Measurements from ENCODE around the gene CRTC3.

Gene CRTC3

GRCh38 chr15:90642464-90643300, 113.0 kb downstream of the CRTC3 start:
- Histone ChIP-seq H3K9ac (ENCODE audit: low read length) (no peak overlapping the region), H3K36me3 (ENCODE audit: control insufficient read depth, insufficient read depth, low read length) (peaks cover 12% of the 10 kb centered on the region), H3K27me3 (ENCODE audit: control insufficient read depth, insufficient read depth, low read length) (no peaks in the 10 kb centered on the region), H3K9me3 (ENCODE audit: control insufficient read depth, insufficient read depth, low read depth, low read length) (no peaks in the 10 kb centered on the region), H3K4me1 (ENCODE audit: control insufficient read depth, insufficient read depth, low read length) (no peaks in the 10 kb centered on the region), H3K4me3 (ENCODE audit: low read depth, low read length) (no peak overlapping the region), H3K27ac (ENCODE audit: low read depth, low read length) (no peak overlapping the region)

GRCh38 chr15:90643301-90643632, 113.5 kb downstream of the CRTC3 start:
- Histone ChIP-seq H3K4me3 (ENCODE audit: low read depth, low read length) (no peak overlapping the region), H3K4me1 (ENCODE audit: control insufficient read depth, insufficient read depth, low read length) (peaks cover 1% of the 10 kb centered on the region), H3K27ac (ENCODE audit: low read depth, low read length) (no peak overlapping the region), H3K36me3 (ENCODE audit: control insufficient read depth, insufficient read depth, low read length) (peaks cover 12% of the 10 kb centered on the region), H3K27me3 (ENCODE audit: control insufficient read depth, insufficient read depth, low read length) (no peaks in the 10 kb centered on the region), H3K9me3 (ENCODE audit: control insufficient read depth, insufficient read depth, low read depth, low read length) (no peaks in the 10 kb centered on the region), H3K9ac (ENCODE audit: low read length) (no peak overlapping the region)

- no peak overlapping the region for H3K9ac ChIP-seq (ENCODE audit: low read length)
- H3K27ac ChIP-seq (ENCODE audit: low read depth, low read length) = no peak overlapping the region
- H3K4me1 ChIP-seq (ENCODE audit: control insufficient read depth, insufficient read depth, low read length) = peaks cover 3% of the 10 kb centered on the region
- no peaks in the 10 kb centered on the region for H3K27me3 ChIP-seq (ENCODE audit: control insufficient read depth, insufficient read depth, low read length)
- H3K4me3 ChIP-seq (ENCODE audit: low read depth, low read length) = no peak overlapping the region
- peaks cover 12% of the 10 kb centered on the region for H3K36me3 ChIP-seq (ENCODE audit: control insufficient read depth, insufficient read depth, low read length)
- no peaks in the 10 kb centered on the region for H3K9me3 ChIP-seq (ENCODE audit: control insufficient read depth, insufficient read depth, low read depth, low read length)
Observed at GRCh38 chr15:90644526-90644925, 114.8 kb downstream of the CRTC3 start.

- no peaks in the 10 kb centered on the region for H3K27me3 ChIP-seq (ENCODE audit: control insufficient read depth, insufficient read depth, low read length)
- H3K4me3 ChIP-seq (ENCODE audit: low read depth, low read length) = no peak overlapping the region
- no peak overlapping the region for H3K9ac ChIP-seq (ENCODE audit: low read length)
- H3K27ac ChIP-seq (ENCODE audit: low read depth, low read length) = no peak overlapping the region
- H3K4me1 ChIP-seq (ENCODE audit: control insufficient read depth, insufficient read depth, low read length) = peaks cover 3% of the 10 kb centered on the region
- H3K36me3 ChIP-seq (ENCODE audit: control insufficient read depth, insufficient read depth, low read length) = peaks cover 12% of the 10 kb centered on the region
- no peaks in the 10 kb centered on the region for H3K9me3 ChIP-seq (ENCODE audit: control insufficient read depth, insufficient read depth, low read depth, low read length)
Observed at GRCh38 chr15:90644952-90645725, 115.4 kb downstream of the CRTC3 start.

GRCh38 chr15:90645873-90646575, 116.3 kb downstream of the CRTC3 start:
- Histone ChIP-seq H3K36me3 (ENCODE audit: control insufficient read depth, insufficient read depth, low read length) (peaks cover 12% of the 10 kb centered on the region), H3K9me3 (ENCODE audit: control insufficient read depth, insufficient read depth, low read depth, low read length) (no peaks in the 10 kb centered on the region), H3K27ac (ENCODE audit: low read depth, low read length) (no peak overlapping the region), H3K27me3 (ENCODE audit: control insufficient read depth, insufficient read depth, low read length) (no peaks in the 10 kb centered on the region), H3K4me3 (ENCODE audit: low read depth, low read length) (no peak overlapping the region), H3K4me1 (ENCODE audit: control insufficient read depth, insufficient read depth, low read length) (peaks cover 3% of the 10 kb centered on the region), H3K9ac (ENCODE audit: low read length) (no peak overlapping the region)

GRCh38 chr15:90646662-90647305, 117.1 kb downstream of the CRTC3 start:
- Histone ChIP-seq H3K4me3 (ENCODE audit: low read depth, low read length) (no peak overlapping the region), H3K27ac (ENCODE audit: low read depth, low read length) (no peak overlapping the region), H3K4me1 (ENCODE audit: control insufficient read depth, insufficient read depth, low read length) (peaks cover 3% of the 10 kb centered on the region)

GRCh38 chr15:90647326-90647725, 117.6 kb downstream of the CRTC3 start:
- Histone ChIP-seq H3K9me3 (ENCODE audit: control insufficient read depth, insufficient read depth, low read depth, low read length) (no peaks in the 10 kb centered on the region), H3K4me3 (ENCODE audit: low read depth, low read length) (no peak overlapping the region), H3K9ac (ENCODE audit: low read length) (no peak overlapping the region), H3K4me1 (ENCODE audit: control insufficient read depth, insufficient read depth, low read length) (peaks cover 3% of the 10 kb centered on the region), H3K27ac (ENCODE audit: low read depth, low read length) (no peak overlapping the region), H3K27me3 (ENCODE audit: control insufficient read depth, insufficient read depth, low read length) (no peaks in the 10 kb centered on the region), H3K36me3 (ENCODE audit: control insufficient read depth, insufficient read depth, low read length) (peaks cover 8% of the 10 kb centered on the region; the same call in 1 of the 2 replicates)

More at GRCh38 chr15:90646662-90647305, 117.1 kb downstream of the CRTC3 start:
- Histone ChIP-seq H3K9ac (ENCODE audit: low read length) (no peak overlapping the region), H3K9me3 (ENCODE audit: control insufficient read depth, insufficient read depth, low read depth, low read length) (no peaks in the 10 kb centered on the region), H3K36me3 (ENCODE audit: control insufficient read depth, insufficient read depth, low read length) (peaks cover 12% of the 10 kb centered on the region), H3K27me3 (ENCODE audit: control insufficient read depth, insufficient read depth, low read length) (no peaks in the 10 kb centered on the region)

- Histone ChIP-seq H3K27me3 (ENCODE audit: control insufficient read depth, insufficient read depth, low read length) (no peaks in the 10 kb centered on the region), H3K27ac (ENCODE audit: low read depth, low read length) (no peak overlapping the region), H3K4me3 (ENCODE audit: low read depth, low read length) (no peak overlapping the region), H3K9ac (ENCODE audit: low read length) (no peak overlapping the region), H3K36me3 (ENCODE audit: control insufficient read depth, insufficient read depth, low read length) (no peaks in the 10 kb centered on the region; the same call in 1 of the 2 replicates), H3K4me1 (ENCODE audit: control insufficient read depth, insufficient read depth, low read length) (peaks cover 3% of the 10 kb centered on the region), H3K9me3 (ENCODE audit: control insufficient read depth, insufficient read depth, low read depth, low read length) (no peaks in the 10 kb centered on the region)
Observed at GRCh38 chr15:90648137-90649070, 118.7 kb downstream of the CRTC3 start.

- H3K9me3 ChIP-seq (ENCODE audit: control insufficient read depth, insufficient read depth, low read depth, low read length) = no peaks in the 10 kb centered on the region
- no peaks in the 10 kb centered on the region for H3K27me3 ChIP-seq (ENCODE audit: control insufficient read depth, insufficient read depth, low read length)
- no peak overlapping the region for H3K9ac ChIP-seq (ENCODE audit: low read length)
- peaks cover 3% of the 10 kb centered on the region for H3K4me1 ChIP-seq (ENCODE audit: control insufficient read depth, insufficient read depth, low read length)
- H3K36me3 ChIP-seq (ENCODE audit: control insufficient read depth, insufficient read depth, low read length) = no peaks in the 10 kb centered on the region
- no peak overlapping the region for H3K27ac ChIP-seq (ENCODE audit: low read depth, low read length)
- no peak overlapping the region for H3K4me3 ChIP-seq (ENCODE audit: low read depth, low read length)
Observed at GRCh38 chr15:90650117-90650955, 120.6 kb downstream of the CRTC3 start.
